Activated CD4-positive, alpha-beta T cell treated with anti-CD3 and anti-CD28 coated beads, Interleukin-2, amount 10 ng/mL, durations not matched to agents 24 days and 14 days (primary cell): ENCODE data around the gene BPI. TPM values are rescaled to one million over a fixed set of nuclear protein-coding genes. Genes with fewer than 3 reads are reported as not detected.

Experiments
- DNase-seq: peaks from one replicate; pipeline ENCODE4 v3.0.0; 2022
- H3K27ac Mint-ChIP-seq: one replicate; pipeline ENCODE4 v1.8.0; 2022; ENCODE audit warnings: mild to moderate bottlenecking, mixed read lengths
- H3K27me3 Mint-ChIP-seq: one replicate; pipeline ENCODE4 v1.8.0; 2022; ENCODE audit warnings: mixed read lengths
- H3K36me3 Mint-ChIP-seq: one replicate; pipeline ENCODE4 v1.8.0; 2022; ENCODE audit warnings: low read depth, mild to moderate bottlenecking, mixed read lengths
- H3K4me1 Mint-ChIP-seq: one replicate; pipeline ENCODE4 v1.8.0; 2021; ENCODE audit warnings: mixed read lengths
- H3K4me3 Mint-ChIP-seq: one replicate; pipeline ENCODE4 v1.8.0; 2022; ENCODE audit warnings: mild to moderate bottlenecking, moderate library complexity, mixed read lengths
- H3K9me3 Mint-ChIP-seq: one replicate; pipeline ENCODE4 v1.8.0; 2021; ENCODE audit warnings: mixed read lengths
- intact Hi-C: fragments of 100-400 bp; cut with micrococcal nuclease; formaldehyde crosslinking; loops from one replicate; pipeline ENCODE4 v1.15.1; 2023
- total RNA-seq: library from RNA; stranded (reverse); gene quantifications from 2 replicates; pipeline ENCODE4 v1.2.3, GENCODE V29; 2022

The BPI gene
- total RNA-seq, 1 donor from 2014 or later: not detected

DNA sequence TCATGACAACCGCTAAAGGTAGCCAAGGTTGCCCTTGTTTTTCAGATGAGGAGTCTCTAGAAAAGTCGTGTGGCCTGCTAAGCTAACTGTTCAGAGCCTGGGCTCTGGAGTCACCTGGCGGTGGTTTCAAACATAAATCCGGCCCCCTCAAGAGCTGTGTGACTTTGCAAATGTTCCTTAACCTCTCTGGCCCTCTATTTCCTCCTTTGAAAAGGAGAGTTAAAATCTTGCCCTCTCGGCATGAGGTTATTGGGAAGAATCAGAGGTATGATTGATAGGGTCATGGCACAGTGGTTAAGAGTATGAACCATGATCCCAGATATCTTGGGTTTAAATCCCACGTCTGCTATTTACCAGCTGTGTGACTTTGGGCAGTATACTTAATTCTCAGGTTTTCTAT lies 36.7 kb downstream of the BPI start:
- no peaks in the 10 kb centered on the region for H3K36me3 Mint-ChIP-seq

DNA sequence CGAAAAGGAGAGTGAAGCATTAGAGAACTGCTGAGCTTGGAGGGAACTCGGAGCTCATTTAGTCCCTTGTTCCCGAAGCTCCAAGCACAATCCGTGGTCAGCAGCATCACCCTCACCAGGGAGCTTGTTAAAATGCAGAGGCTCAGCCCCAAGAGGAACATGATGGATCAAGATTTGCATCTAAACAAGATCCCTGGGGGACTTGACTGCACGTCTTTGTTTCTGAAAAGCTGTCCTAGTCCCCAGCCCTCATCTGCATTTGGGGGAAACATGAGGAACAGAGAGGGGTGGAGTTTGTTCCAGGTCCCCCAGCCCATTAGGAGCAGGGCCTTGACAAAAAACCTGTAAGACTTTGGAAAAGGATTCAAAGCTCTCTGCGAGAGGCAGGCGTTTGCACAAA lies 38.3 kb downstream of the BPI start:
- Mint-ChIP-seq H3K27ac (no peak overlapping the region), H3K4me3 (no peak overlapping the region), H3K36me3 (no peaks in the 10 kb centered on the region), H3K9me3 (peaks cover 7% of the 10 kb centered on the region), H3K4me1 (no peaks in the 10 kb centered on the region), H3K27me3 (no peaks in the 10 kb centered on the region)
- no peak for DNase-seq
- intact Hi-C loops: no loop called here

More for the DNA sequence above, 36.7 kb downstream of the BPI start:
- Mint-ChIP-seq H3K9me3 (peaks cover 7% of the 10 kb centered on the region), H3K27me3 (peaks cover 5% of the 10 kb centered on the region), H3K4me1 (no peaks in the 10 kb centered on the region), H3K4me3 (no peak overlapping the region), H3K27ac (no peak overlapping the region)
- DNase-seq: no peak
- intact Hi-C loops: no loop called here

DNA sequence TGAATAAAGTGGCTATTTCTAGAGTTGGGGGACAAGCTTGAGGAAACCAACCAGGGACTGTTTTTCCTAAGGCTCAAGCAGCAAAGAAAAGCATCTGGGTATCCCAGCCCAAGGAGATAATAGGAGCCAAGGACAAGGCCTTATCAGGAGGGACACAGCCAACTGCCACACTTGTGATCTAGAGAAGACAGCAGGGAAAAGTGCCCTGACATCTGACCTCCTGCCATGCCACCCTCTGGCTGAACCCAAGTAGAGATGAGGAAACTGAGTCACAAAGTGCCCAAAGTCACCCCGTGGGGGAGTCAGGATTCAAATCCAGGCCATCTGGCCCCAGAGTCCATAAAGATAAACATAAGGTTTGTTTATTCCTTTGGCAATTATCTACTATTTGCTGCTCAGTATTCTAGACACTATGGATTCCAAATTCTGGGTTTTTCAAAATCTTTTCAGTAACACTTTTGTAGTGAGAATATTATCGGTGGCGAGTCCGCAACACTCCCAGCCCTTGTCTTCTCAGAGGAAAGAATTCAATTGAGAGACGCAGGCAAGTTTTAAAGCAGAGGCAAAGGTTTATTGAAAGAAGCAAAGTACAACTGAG lies 38.9 kb downstream of the BPI start:
- H3K27me3 Mint-ChIP-seq: no peaks in the 10 kb centered on the region
- H3K9me3 Mint-ChIP-seq: peaks cover 5% of the 10 kb centered on the region
- DNase-seq: no peak
- no peaks in the 10 kb centered on the region for H3K36me3 Mint-ChIP-seq
- no peak overlapping the region for H3K27ac Mint-ChIP-seq
- intact Hi-C loops: no loop called here
- no peak overlapping the region for H3K4me3 Mint-ChIP-seq
- no peaks in the 10 kb centered on the region for H3K4me1 Mint-ChIP-seq

DNA sequence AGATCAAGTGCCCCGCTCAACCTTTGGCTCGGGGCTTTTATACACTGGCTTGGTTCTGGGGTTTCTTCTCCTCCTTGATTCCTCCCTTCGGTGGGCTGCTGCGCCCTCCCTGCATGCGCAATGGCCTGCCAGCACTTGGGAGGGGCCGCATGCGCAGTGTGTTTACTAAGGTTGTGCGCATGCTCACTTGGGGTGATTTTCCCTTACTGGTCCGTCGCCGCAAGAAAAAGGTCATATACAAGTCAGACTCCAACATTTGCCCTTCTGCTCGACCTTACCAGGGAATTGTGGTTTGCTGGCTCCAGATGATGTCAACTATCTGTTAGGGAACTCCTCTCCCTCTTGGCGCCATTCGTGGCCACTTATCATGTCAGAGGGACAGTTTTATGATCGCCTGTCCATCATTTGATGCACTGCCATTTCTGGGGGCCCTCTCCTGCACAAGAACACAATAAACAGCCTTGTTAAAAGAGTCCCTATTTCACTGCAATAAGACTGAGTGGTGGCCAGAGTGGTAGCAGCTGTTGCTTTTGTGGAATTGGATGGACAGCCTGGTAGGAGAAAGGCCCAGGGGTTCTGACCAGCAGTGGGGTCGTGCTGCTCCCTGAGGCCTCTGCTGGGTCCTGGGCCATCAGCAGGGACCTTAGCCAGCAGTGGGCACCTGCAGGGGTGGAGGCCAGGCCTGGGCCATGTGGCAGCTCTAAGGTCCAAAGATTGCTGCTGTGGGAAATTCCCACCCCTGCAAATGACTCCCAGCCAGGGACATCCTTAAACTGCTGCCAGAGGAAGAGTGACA lies 39.6 kb downstream of the BPI start:
- no peaks in the 10 kb centered on the region for H3K36me3 Mint-ChIP-seq
- no peaks in the 10 kb centered on the region for H3K4me1 Mint-ChIP-seq
- no peak overlapping the region for H3K27ac Mint-ChIP-seq
- H3K27me3 Mint-ChIP-seq: no peaks in the 10 kb centered on the region
- intact Hi-C loops: no loop called here
- no peaks in the 10 kb centered on the region for H3K9me3 Mint-ChIP-seq
- DNase-seq: no peak
- H3K4me3 Mint-ChIP-seq: no peak overlapping the region

DNA sequence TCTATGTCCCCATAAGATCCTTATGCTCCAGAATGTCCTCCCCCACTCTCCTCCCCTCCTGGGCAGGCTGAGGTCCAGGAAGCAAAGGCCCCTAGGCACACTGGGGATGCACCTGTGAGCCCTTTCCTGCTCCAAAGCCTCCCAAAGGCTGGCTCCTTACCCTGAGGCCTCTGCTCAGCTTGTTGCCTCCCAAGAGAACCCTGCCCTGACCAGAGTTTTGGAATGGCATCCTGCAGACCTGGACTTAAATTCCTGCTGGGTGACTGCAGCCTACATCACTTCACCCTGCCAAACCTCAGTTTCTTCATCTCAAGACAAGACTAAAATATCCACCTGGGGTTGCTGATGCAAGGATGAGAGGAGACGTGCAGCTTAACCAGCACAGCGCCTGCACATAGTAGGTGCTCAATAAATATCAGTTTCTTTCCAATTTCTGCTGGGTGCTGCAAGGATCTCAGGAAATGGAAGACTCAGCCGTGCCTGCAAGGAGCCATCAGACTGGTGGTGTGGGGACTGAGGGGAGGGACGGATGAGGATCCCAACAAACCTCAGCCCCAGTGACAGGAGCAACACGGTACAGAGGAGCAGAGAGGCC lies 40.2 kb downstream of the BPI start:
- no peak overlapping the region for H3K4me3 Mint-ChIP-seq
- no peaks in the 10 kb centered on the region for H3K36me3 Mint-ChIP-seq
- intact Hi-C loops: no loop called here
- no peaks in the 10 kb centered on the region for H3K4me1 Mint-ChIP-seq
- no peaks in the 10 kb centered on the region for H3K27me3 Mint-ChIP-seq
- no peak for DNase-seq
- H3K9me3 Mint-ChIP-seq: no peaks in the 10 kb centered on the region
- H3K27ac Mint-ChIP-seq: no peak overlapping the region

DNA sequence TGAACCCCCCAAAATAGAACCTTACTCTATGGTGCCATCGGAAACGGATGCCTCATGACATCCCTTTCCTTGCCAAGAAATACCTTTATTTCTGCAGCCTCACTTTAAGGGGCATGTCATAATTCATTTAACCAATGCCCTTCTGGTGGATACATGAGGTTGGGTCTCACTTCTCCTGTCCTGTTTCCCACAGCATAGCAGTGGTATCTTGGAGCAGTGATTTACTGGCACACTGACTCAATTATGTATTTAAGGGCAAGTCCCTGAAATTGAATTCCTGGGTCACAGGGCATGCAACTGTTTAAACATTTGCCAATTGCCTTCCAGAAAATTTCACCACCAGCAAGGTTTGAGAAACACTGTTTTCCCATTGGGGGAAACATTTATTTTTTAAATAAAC lies 41.7 kb downstream of the BPI start:
- intact Hi-C loops: no loop called here
- Mint-ChIP-seq H3K27me3 (no peaks in the 10 kb centered on the region), H3K4me3 (no peak overlapping the region), H3K27ac (no peak overlapping the region), H3K36me3 (no peaks in the 10 kb centered on the region), H3K4me1 (no peaks in the 10 kb centered on the region), H3K9me3 (no peaks in the 10 kb centered on the region)
- no peak for DNase-seq

DNA sequence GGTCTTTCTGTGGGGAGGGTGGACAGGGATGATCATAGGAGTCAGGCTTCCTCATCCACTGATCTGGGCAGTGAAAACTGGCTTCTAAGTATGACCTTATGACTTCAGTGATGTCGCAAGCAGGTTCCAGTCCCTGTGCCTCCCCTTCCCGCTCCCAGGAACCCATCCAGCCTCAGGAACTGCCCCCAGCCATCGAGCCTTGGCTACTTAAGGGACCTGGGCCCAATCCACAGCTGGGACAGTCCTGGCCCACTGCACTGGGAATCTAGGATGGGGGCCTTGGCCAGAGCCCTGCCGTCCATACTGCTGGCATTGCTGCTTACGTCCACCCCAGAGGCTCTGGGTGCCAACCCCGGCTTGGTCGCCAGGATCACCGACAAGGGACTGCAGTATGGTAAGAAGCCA lies 42.3 kb downstream of the BPI start, which contains the start of gene LBP:
Gene LBP, plus strand, starts transcription at position 236 of the 405 bp plus-strand sequence. Its CDS starts 35 bp downstream, at position 271.
- Mint-ChIP-seq H3K36me3 (no peaks in the 10 kb centered on the region), H3K4me1 (no peaks in the 10 kb centered on the region), H3K27ac (no peak within 1 kb of the TSS), H3K4me3 (no peak within 1 kb of the TSS), H3K9me3 (no peaks in the 10 kb centered on the region), H3K27me3 (no peaks in the 10 kb centered on the region)
- intact Hi-C loops: no loop called here
- no peak for DNase-seq

DNA sequence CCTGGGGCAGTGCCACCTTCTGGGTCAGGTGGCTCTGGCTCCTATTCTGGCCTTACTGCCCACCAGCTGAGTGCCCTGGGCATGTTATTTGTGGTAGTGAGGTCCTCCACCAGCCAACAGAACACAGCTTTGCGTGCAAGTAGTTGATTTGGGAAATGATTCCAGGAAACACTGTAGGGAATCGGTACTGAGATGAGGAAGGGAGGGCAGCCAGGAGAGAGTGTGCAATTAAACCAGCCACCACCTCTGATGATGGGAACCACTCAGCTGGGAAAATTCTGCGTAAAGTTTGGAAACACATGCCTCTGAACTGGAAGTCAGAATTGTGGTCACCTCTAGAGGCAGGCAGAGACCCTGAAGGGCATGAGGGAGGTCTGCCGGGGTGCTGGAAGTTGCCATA lies 42.8 kb downstream of the BPI start:
- H3K27ac Mint-ChIP-seq: no peak overlapping the region
- no peaks in the 10 kb centered on the region for H3K36me3 Mint-ChIP-seq
- H3K4me3 Mint-ChIP-seq: no peak overlapping the region
- H3K9me3 Mint-ChIP-seq: no peaks in the 10 kb centered on the region
- no peaks in the 10 kb centered on the region for H3K27me3 Mint-ChIP-seq
- DNase-seq: no peak
- intact Hi-C loops: no loop called here
- H3K4me1 Mint-ChIP-seq: no peaks in the 10 kb centered on the region

DNA sequence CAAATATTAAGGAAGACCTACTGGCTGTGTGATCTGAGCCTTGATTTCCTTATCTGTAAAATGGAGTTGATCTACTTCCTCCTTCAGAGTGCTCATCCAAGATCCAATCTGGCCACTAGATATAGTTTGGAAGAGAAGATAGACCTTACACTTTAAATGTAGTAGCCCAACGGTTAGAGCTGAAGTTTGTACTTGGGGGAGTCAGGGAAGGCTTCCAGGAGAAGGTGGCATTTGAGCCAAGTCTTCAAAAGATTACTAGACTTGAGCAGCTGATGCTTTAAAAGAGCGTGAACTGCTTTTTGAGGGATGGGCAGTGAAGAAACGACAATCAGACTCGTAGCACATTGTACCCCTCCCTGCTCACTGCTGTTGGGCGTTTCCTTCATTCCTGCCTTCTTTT lies 45.9 kb downstream of the BPI start:
- Mint-ChIP-seq H3K27me3 (no peaks in the 10 kb centered on the region), H3K4me3 (no peak overlapping the region), H3K36me3 (no peaks in the 10 kb centered on the region), H3K9me3 (no peaks in the 10 kb centered on the region), H3K4me1 (peaks cover 2% of the 10 kb centered on the region), H3K27ac (no peak overlapping the region)
- no peak for DNase-seq
- intact Hi-C loops: no loop called here

DNA sequence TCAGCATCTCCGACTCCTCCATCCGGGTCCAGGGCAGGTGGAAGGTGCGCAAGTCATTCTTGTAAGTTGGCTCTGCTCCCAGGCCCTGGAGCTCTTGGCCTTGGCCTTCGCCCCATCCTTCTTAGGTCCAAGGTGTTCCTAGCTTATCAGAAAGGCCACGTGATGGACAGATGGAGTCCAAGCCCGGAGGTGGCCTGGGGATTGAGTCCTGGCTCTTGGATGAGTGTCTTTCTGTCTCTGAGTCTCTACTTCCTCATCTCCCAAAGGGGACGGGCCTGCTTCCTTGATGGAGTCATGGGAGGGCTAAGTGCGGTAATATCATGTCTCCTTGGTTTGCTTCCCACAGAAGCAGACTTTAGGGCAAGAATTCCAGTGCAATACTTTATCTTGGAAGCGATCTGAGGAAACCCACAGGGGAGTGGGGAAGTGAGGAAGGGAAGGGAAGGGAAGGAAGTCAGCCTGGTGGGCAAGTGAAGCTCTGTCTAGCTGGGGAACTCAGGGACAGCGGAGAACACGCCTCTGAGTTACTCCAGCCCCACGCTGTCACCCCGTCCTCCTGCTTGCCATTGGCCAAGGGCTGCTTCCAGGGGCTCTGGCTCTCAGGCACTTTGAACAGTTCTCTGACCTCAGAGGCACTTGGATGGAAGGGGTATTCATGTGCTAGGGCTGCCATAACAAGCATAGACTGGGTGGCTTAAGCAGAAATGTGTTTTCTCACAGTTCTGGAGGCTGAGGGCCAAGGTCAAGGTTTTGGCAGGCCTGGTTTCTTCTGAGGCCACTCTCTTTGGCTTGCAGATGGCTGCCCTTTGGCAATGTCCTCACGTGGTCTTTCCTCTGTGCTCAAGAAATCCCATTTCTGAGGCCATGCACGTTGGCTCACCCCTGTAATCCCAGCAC lies 47.2 kb downstream of the BPI start:
- H3K4me1 Mint-ChIP-seq: peaks cover 2% of the 10 kb centered on the region
- no peak overlapping the region for H3K4me3 Mint-ChIP-seq
- intact Hi-C loops: no loop called here
- DNase-seq: no peak
- no peaks in the 10 kb centered on the region for H3K36me3 Mint-ChIP-seq
- no peaks in the 10 kb centered on the region for H3K27me3 Mint-ChIP-seq
- no peak overlapping the region for H3K27ac Mint-ChIP-seq
- no peaks in the 10 kb centered on the region for H3K9me3 Mint-ChIP-seq

DNA sequence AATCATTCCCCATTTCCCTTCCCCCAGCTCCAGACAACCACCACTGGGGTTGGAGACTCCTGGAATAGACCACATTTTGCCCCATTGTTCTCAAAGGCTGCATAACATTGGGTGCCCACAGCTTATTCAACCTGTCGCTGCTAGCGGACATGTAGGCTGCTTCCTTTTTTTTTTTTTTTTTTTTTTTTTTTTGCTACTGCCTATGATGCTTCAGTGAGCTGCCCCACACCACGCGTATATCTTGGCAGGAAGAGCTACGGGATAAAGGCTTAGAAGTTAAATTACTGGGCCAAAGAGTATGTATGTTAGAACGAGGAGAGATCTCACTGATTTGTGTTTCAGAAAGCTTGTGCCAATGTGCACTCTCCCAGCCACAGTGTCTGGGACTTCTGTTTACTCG lies 49.4 kb downstream of the BPI start:
- H3K4me1 Mint-ChIP-seq: peaks cover 6% of the 10 kb centered on the region
- H3K27me3 Mint-ChIP-seq: no peaks in the 10 kb centered on the region
- no peak overlapping the region for H3K27ac Mint-ChIP-seq
- no peak overlapping the region for H3K4me3 Mint-ChIP-seq
- DNase-seq: no peak
- H3K9me3 Mint-ChIP-seq: no peaks in the 10 kb centered on the region
- no peaks in the 10 kb centered on the region for H3K36me3 Mint-ChIP-seq
- intact Hi-C loops: no loop called here

DNA sequence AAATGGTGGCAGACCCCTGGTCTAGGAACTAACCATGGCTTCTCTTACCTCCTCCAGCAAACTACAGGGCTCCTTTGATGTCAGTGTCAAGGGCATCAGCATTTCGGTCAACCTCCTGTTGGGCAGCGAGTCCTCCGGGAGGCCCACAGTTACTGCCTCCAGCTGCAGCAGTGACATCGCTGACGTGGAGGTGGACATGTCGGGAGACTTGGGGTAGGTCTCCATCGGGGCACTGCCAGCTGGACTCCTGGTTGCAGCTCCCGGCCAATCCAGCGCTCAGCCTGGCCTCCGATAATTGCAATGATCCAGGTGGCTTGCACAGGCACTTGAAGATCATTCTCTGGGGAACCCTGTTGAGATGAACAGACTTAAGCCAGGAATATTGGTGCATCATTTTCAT lies 50.3 kb downstream of the BPI start:
- intact Hi-C loops: no loop called here
- Mint-ChIP-seq H3K27me3 (no peaks in the 10 kb centered on the region), H3K4me1 (peaks cover 6% of the 10 kb centered on the region), H3K4me3 (no peak overlapping the region), H3K27ac (no peak overlapping the region), H3K36me3 (no peaks in the 10 kb centered on the region), H3K9me3 (no peaks in the 10 kb centered on the region)
- DNase-seq: no peak

DNA sequence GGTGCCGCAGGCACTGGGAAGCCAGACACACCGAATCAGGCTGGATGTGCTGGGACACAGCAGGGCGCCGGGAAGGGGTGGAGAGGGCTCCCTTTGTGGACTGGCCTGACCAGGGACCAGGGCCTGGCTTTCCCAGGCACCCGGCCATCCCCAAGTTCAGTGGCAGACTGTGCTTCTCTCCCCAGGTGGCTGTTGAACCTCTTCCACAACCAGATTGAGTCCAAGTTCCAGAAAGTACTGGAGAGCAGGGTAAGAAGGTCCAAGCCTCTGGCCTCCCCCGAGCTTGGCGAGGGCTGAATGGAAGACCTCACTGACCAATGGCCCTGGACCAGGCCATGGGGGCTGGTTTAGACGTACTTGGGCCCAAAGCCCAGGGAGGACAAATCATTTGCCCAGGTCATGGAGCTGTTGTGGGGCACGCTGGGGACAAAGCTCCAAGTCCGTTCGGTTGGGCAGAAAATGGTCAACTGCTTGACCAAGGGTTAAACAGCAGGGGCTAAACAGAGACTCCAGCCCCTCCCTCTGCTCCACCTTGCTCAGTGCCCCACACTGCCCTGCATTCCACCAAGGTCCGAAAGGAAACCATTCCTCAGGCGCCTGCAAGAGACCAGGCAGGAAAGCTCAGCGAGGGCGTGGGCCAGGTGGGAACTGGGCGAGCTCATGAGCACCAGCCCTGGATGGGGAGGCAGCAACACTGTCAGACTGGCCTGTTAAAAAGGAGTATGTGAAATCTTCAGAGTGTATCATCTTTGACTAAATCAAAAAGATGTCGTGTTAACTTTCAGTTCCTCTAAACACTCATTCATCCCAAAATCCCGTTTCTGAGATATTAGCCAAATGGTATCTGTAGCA lies 51.4 kb downstream of the BPI start:
- Mint-ChIP-seq H3K4me1 (peaks cover 6% of the 10 kb centered on the region), H3K27ac (peak overlapping the region; percentile 15), H3K27me3 (no peaks in the 10 kb centered on the region), H3K36me3 (no peaks in the 10 kb centered on the region), H3K9me3 (no peaks in the 10 kb centered on the region), H3K4me3 (no peak overlapping the region)
- no peak for DNase-seq
- intact Hi-C loops: no loop called here
